DMS79 treated with DMSO at 0.1 percent for 48 hours (cell line): ENCODE results near the gene TMEM95.

Experiments used
- DNase-seq: peaks from one replicate; lab custom pipeline; 2025; lab: John Stamatoyannopoulos, UW

The TMEM95 gene

GRCh38 chr17:7379134-7379533 is 24.2 kb downstream of the TMEM95 start:
- no peak for DNase-seq

- peak; percentile 39 for DNase-seq
Measured at GRCh38 chr17:7380321-7380720, 25.4 kb downstream of the TMEM95 start.

- DNase-seq = peak; percentile 44
Measured at GRCh38 chr17:7380855-7381683, 26.1 kb downstream of the TMEM95 start, which contains the start of gene TNK1. Gene TNK1, plus strand, starts transcription at chr17:7381089. Its CDS starts 1,838 bp downstream, at chr17:7382927.

GRCh38 chr17:7382901-7383300 is 27.9 kb downstream of the TMEM95 start:
- DNase-seq = no peak

- no peak for DNase-seq
Measured at GRCh38 chr17:7383371-7383741, 28.4 kb downstream of the TMEM95 start.

- DNase-seq = peak; percentile 69
Measured at GRCh38 chr17:7383742-7384488, 29.0 kb downstream of the TMEM95 start.

- DNase-seq = no peak
Measured at GRCh38 chr17:7384489-7385081, 29.6 kb downstream of the TMEM95 start.

GRCh38 chr17:7388856-7389255 is 33.9 kb downstream of the TMEM95 start:
- no peak for DNase-seq

GRCh38 chr17:7389924-7390910 is 35.3 kb downstream of the TMEM95 start:
- DNase-seq = no peak

- DNase-seq = no peak
Measured at GRCh38 chr17:7391307-7391706, 36.4 kb downstream of the TMEM95 start.

GRCh38 chr17:7392696-7393612 is 38.0 kb downstream of the TMEM95 start:
- no peak for DNase-seq

GRCh38 chr17:7393613-7394451 is 38.9 kb downstream of the TMEM95 start:
- peak; percentile 81 for DNase-seq

GRCh38 chr17:7394452-7395191 is 39.7 kb downstream of the TMEM95 start, which contains the start of gene PLSCR3:
Gene PLSCR3, minus strand, starts transcription at chr17:7394525. Its CDS starts 415 bp downstream, at chr17:7394110.
- peak; percentile 81 for DNase-seq

GRCh38 chr17:7396147-7396546 is 41.2 kb downstream of the TMEM95 start:
- DNase-seq = no peak

- no peak for DNase-seq
Measured at GRCh38 chr17:7398612-7399011, 43.7 kb downstream of the TMEM95 start.

GRCh38 chr17:7403043-7403726 is 48.2 kb downstream of the TMEM95 start:
- DNase-seq = peak; percentile 61

- DNase-seq = peak; percentile 61
Measured at GRCh38 chr17:7403727-7403976, 48.7 kb downstream of the TMEM95 start.

- DNase-seq = peak; percentile 96
Measured at GRCh38 chr17:7403977-7404736, 49.2 kb downstream of the TMEM95 start, which contains the start of gene TMEM256. Gene TMEM256, minus strand, starts transcription at chr17:7404097. Its CDS starts 13 bp downstream, at chr17:7404084.
